DMS114 treated with DMSO at 0.1 percent for 48 hours (cell line): ENCODE results near the gene HSD17B2.

Experiments
- DNase-seq: peaks from one replicate; lab custom pipeline; 2025; ENCODE audit not compliant: unreplicated experiment; lab: John Stamatoyannopoulos, UW

HSD17B2 gene

GRCh38 chr16:82047374-82047773 is 12.3 kb downstream of the HSD17B2 start:
- no peak for DNase-seq

- no peak for DNase-seq
Measured at GRCh38 chr16:82047787-82048186, 12.7 kb downstream of the HSD17B2 start.

GRCh38 chr16:82049484-82049883 is 14.4 kb downstream of the HSD17B2 start:
- no peak for DNase-seq

- no peak for DNase-seq
Measured at GRCh38 chr16:82050506-82050905, 15.5 kb downstream of the HSD17B2 start.

GRCh38 chr16:82050909-82051357 is 15.9 kb downstream of the HSD17B2 start:
- no peak for DNase-seq

- DNase-seq = no peak
Measured at GRCh38 chr16:82051656-82052055, 16.6 kb downstream of the HSD17B2 start.

GRCh38 chr16:82055117-82055516 is 20.1 kb downstream of the HSD17B2 start:
- DNase-seq = no peak

- no peak for DNase-seq
Measured at GRCh38 chr16:82055728-82056549, 20.9 kb downstream of the HSD17B2 start.

- no peak for DNase-seq
Measured at GRCh38 chr16:82056550-82056896, 21.5 kb downstream of the HSD17B2 start.

GRCh38 chr16:82059161-82059982 is 24.3 kb downstream of the HSD17B2 start:
- DNase-seq = no peak

- DNase-seq = no peak
Measured at GRCh38 chr16:82059983-82060421, 24.9 kb downstream of the HSD17B2 start.

GRCh38 chr16:82061861-82062525 is 26.9 kb downstream of the HSD17B2 start:
- no peak for DNase-seq

- DNase-seq = no peak
Measured at GRCh38 chr16:82062645-82063058, 27.6 kb downstream of the HSD17B2 start.

- no peak for DNase-seq
Measured at GRCh38 chr16:82063456-82064082, 28.5 kb downstream of the HSD17B2 start.

GRCh38 chr16:82067042-82067803 is 32.2 kb downstream of the HSD17B2 start:
- no peak for DNase-seq

- no peak for DNase-seq
Measured at GRCh38 chr16:82067804-82068325, 32.8 kb downstream of the HSD17B2 start.

GRCh38 chr16:82070656-82071369 is 35.8 kb downstream of the HSD17B2 start:
- no peak for DNase-seq

GRCh38 chr16:82071421-82071820 is 36.4 kb downstream of the HSD17B2 start:
- DNase-seq = no peak

GRCh38 chr16:82072313-82072712 is 37.3 kb downstream of the HSD17B2 start:
- no peak for DNase-seq
